ENCODE results near the gene FMN1. TPM values are rescaled to one million over a fixed set of nuclear protein-coding genes. Genes with fewer than 3 reads are reported as not detected.

Gene FMN1
- total RNA-seq, 1 experiment from 2014 or later, result 25.8 TPM

DNA sequence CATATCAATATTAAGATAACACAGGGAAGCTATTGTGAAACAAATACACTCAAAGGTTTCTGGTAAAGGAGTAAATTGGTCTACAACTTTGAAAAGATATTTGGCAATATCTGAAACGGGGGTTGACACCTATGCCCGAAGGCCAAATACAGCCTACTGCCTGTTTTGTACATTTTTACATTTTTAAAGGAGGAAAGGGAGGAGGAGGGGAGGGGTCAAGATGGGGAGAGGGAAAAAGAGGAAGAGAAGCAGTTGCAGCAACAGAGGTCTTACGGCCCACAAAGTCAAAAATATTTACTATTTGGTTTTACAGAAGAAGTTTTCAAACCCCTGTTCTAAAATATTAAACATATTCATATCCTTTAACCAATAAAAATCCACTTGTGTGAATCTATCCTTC lies 94.2 kb downstream of the FMN1 start:
- Histone ChIP-seq H4K20me1 (ENCODE audit: insufficient read depth) (no peaks in the 10 kb centered on the region), H2AFZ (no peak overlapping the region), H3K9me2 (ENCODE audit: insufficient read depth) (no peaks in the 10 kb centered on the region), H3K27me3 (ENCODE audit: insufficient read depth, low read depth) (no peaks in the 10 kb centered on the region), H3K4me2 (no peak overlapping the region), H3K36me3 (ENCODE audit: low read depth) (no peaks in the 10 kb centered on the region), H3K27ac (no peak overlapping the region), H3K4me1 (replicated peaks; ENCODE audit: insufficient read depth) (peaks cover 37% of the 10 kb centered on the region), H3K79me2 (ENCODE audit: low read depth) (no peaks in the 10 kb centered on the region), H3K9me3 (ENCODE audit: insufficient read depth, low read depth) (no peaks in the 10 kb centered on the region; the same call in 1 of the 2 replicates), H3F3A (ENCODE audit: insufficient read depth, low read depth) (0 out of 2 replicates have a peak, but pooled peaks cover 13% of the 10 kb centered on the region), H3K4me3 (no peak overlapping the region)
- ChIA-PET CTCF (no interaction called here), POLR2A (ENCODE audit: unreplicated experiment) (no interaction called here)
- BruUV-seq (replicated peaks), result no TSS peak
- TF ChIP-seq, protein P1, sequence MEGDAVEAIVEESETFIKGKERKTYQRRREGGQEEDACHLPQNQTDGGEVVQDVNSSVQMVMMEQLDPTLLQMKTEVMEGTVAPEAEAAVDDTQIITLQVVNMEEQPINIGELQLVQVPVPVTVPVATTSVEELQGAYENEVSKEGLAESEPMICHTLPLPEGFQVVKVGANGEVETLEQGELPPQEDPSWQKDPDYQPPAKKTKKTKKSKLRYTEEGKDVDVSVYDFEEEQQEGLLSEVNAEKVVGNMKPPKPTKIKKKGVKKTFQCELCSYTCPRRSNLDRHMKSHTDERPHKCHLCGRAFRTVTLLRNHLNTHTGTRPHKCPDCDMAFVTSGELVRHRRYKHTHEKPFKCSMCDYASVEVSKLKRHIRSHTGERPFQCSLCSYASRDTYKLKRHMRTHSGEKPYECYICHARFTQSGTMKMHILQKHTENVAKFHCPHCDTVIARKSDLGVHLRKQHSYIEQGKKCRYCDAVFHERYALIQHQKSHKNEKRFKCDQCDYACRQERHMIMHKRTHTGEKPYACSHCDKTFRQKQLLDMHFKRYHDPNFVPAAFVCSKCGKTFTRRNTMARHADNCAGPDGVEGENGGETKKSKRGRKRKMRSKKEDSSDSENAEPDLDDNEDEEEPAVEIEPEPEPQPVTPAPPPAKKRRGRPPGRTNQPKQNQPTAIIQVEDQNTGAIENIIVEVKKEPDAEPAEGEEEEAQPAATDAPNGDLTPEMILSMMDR (conservative IDR thresholded peaks at IDR 0.05), result no peak
- no peak for TF ChIP-seq EZH2 (IDR thresholded peaks at IDR 0.05; ENCODE audit: low read depth)
- DNase-seq, result no peak
- intact Hi-C loops (cut with micrococcal nuclease; ENCODE audit: unreplicated experiment), result no loop called here

DNA sequence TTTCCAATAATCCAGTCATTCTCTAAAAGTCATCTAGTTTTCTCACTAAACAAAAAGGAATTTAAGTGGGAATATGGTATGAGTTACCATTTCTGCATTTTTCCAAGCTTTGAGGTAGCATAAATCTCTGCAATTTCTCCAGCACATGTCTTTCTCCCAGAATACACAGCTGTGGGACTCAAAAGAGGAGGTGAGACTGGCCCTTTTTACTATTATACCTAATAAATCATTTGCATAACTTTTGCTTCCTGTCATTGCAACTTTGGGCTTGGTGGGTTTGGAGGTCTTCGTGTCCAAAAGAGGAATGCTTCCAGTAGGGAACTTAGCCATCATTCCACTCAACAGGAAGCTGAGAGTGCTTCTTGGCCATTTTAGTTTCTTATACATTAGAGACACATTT lies 94.8 kb downstream of the FMN1 start:
- no peak for DNase-seq
- Histone ChIP-seq H3K9me2 (ENCODE audit: insufficient read depth) (no peaks in the 10 kb centered on the region), H3K4me1 (replicated peaks; ENCODE audit: insufficient read depth) (peaks cover 31% of the 10 kb centered on the region), H3K4me3 (no peak overlapping the region), H3K79me2 (ENCODE audit: low read depth) (no peaks in the 10 kb centered on the region), H3K36me3 (ENCODE audit: low read depth) (no peaks in the 10 kb centered on the region), H3K4me2 (no peak overlapping the region), H3F3A (ENCODE audit: insufficient read depth, low read depth) (0 out of 2 replicates have a peak, but pooled peaks cover 13% of the 10 kb centered on the region), H3K27ac (no peak overlapping the region), H2AFZ (no peak overlapping the region), H3K9me3 (ENCODE audit: insufficient read depth, low read depth) (no peaks in the 10 kb centered on the region; the same call in 1 of the 2 replicates), H3K27me3 (ENCODE audit: insufficient read depth, low read depth) (no peaks in the 10 kb centered on the region), H4K20me1 (ENCODE audit: insufficient read depth) (no peaks in the 10 kb centered on the region)
- BruUV-seq (replicated peaks), result no TSS peak
- POLR2A ChIA-PET (ENCODE audit: unreplicated experiment), result no interaction called here
- no peak for TF ChIP-seq EZH2 (IDR thresholded peaks at IDR 0.05; ENCODE audit: low read depth)
- TF ChIP-seq, protein P1 (conservative IDR thresholded peaks at IDR 0.05), result no peak
- CTCF ChIA-PET, result no interaction called here
- intact Hi-C loops (cut with micrococcal nuclease; ENCODE audit: unreplicated experiment), result no loop called here

DNA sequence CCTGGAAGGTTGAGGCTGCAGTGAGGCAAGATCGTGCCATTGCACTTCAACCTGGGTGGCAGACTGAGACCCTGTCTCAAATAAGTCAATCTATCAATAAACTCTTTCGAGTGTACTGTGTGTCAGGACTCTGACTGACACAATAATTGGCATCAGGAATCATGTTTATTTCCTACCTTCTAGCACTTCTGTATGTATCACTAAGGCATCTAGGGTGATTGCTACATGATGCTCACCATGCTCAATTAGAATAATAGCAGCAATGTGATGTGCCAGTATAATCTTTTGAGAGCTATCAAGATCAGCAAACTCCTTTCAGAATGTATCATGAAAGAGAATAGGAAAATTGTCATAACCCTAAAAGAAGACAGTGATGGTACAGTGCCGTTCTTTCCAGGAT lies 95.3 kb downstream of the FMN1 start:
- 0 out of 2 replicates have a peak, but pooled peaks cover 8% of the 10 kb centered on the region for H3F3A ChIP-seq (ENCODE audit: insufficient read depth, low read depth)
- ChIA-PET POLR2A (ENCODE audit: unreplicated experiment) (no interaction called here), CTCF (no interaction called here)
- H3K4me2 ChIP-seq, result no peak overlapping the region
- no peaks in the 10 kb centered on the region for H3K79me2 ChIP-seq (ENCODE audit: low read depth)
- H3K36me3 ChIP-seq (ENCODE audit: low read depth), result no peaks in the 10 kb centered on the region
- no peaks in the 10 kb centered on the region for H4K20me1 ChIP-seq (ENCODE audit: insufficient read depth)
- no peak for DNase-seq
- intact Hi-C loops (cut with micrococcal nuclease; ENCODE audit: unreplicated experiment), result no loop called here
- peaks cover 26% of the 10 kb centered on the region for H3K4me1 ChIP-seq (replicated peaks; ENCODE audit: insufficient read depth)
- no peak overlapping the region for H3K4me3 ChIP-seq
- no peaks in the 10 kb centered on the region for H3K27me3 ChIP-seq (ENCODE audit: insufficient read depth, low read depth)
- BruUV-seq (replicated peaks), result no TSS peak
- H3K9me2 ChIP-seq (ENCODE audit: insufficient read depth), result no peaks in the 10 kb centered on the region
- no peaks in the 10 kb centered on the region; the same call in 1 of the 2 replicates for H3K9me3 ChIP-seq (ENCODE audit: insufficient read depth, low read depth)
- H3K27ac ChIP-seq, result no peak overlapping the region
- TF ChIP-seq, protein P1 (conservative IDR thresholded peaks at IDR 0.05), result no peak
- TF ChIP-seq EZH2 (IDR thresholded peaks at IDR 0.05; ENCODE audit: low read depth), result no peak
- H2AFZ ChIP-seq, result no peak overlapping the region
